Skin epidermis (tissue), 12 donors: Measurements from ENCODE around the gene RPL14.
A peak's percentile ranks its signal among the peaks of the same experiment; 100 is the strongest.

Experiments
- H3K27ac ChIP-seq, 21 experiments: fragments of 200-600 bp; sonication (generic) in 11 of 21; one replicate each; pipeline ENCODE4 v1.5.0; 2020; ENCODE audit warnings: mild to moderate bottlenecking in 3 of 21, inconsistent platforms in 2 of 21, moderate library complexity in 2 of 21
- H3K4me3 ChIP-seq, 7 experiments: fragments of 200-600 bp; sonication (generic) in 2 of 7; one replicate each; pipeline ENCODE4 v1.5.0; 2020; ENCODE audit warnings: inconsistent platforms in 2 of 7, mild to moderate bottlenecking in 2 of 7, moderate library complexity in 1 of 7

Gene RPL14

DNA sequence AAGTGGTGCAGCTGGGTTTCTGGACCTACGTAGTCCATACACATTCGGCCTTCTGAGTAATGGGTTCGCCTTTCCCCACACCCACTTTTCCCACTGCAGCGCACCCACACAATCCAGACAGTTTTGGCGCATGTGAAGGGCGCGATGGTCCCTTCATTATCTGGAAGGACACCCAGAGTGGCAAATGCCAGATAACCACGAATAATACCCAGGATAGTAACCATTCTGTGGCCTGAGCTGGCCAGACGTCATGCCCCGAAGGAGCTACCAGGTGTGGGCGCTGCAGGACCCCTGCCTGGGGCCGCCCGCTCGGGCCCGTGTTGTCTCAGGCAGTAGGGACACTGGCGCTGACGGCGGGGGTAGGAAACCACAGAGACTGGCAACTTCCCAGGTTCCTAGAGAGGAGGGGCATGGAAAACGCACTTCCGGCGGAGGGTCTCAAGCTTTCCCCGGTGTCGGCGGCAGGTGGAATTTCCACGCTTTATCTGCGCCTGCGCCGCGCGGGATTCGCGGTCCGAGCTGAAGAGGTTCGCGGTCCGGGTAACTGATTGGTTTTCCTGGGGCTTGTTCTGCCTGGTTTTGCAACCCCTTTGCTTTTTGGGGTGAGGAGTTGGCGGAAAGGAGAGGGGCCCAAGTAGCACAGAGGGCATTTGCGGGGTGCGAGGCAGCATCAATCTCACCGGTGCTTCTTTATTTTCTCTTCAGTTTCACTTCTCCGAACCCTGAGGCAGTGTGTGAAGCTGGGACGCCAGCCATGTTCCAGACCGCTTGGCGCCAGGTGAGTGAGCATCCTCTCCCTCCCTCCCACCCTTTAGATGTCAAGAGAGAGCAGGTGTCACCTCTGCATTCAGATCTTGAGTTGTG is 48.7 kb downstream of the RPL14 start, which contains the start of gene ZNF620:
TSS of gene ZNF620 (plus strand) at position 441 of the 864 bp plus-strand sequence. CDS start at position 755, 314 bp downstream.
- peak within 1 kb of the TSS; percentile 40 to 63 (median 48) for H3K4me3 ChIP-seq
- peak within 1 kb of the TSS in 15 of 21 experiments; percentile 26 to 78 (median 51) for H3K27ac ChIP-seq

DNA sequence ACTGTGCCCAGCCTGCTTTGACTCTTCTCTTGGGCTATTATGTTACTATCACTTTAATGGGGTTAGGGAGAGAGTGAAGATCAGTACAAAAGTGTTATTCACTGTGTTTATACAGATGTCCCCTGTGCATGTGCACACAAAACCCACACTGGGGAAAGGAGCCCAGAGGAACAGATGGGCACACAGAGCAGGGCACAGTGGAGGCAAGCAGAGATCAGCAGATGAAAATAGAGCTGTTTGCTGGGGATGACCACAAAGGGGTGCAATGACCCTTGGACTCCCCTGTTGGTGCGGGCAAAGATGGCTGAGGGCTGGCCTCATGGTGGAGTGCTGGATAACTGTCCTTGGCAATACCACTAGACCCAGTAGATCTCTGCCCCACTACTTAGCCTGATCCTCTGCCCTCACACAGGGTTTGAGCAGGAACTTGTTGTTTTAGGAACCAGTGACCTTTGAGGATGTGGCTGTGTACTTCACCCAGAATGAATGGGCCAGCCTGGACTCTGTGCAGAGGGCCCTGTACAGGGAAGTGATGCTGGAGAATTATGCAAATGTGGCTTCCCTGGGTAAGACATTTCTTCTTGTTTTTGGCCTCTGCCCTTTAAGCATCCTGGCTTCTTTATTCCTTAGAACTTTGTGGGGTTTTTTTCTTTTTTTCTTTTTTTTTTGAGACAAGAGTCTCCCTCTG is 54.0 kb downstream of the RPL14 start:
- Histone ChIP-seq H3K27ac (no peak overlapping the region), H3K4me3 (no peak overlapping the region)

DNA sequence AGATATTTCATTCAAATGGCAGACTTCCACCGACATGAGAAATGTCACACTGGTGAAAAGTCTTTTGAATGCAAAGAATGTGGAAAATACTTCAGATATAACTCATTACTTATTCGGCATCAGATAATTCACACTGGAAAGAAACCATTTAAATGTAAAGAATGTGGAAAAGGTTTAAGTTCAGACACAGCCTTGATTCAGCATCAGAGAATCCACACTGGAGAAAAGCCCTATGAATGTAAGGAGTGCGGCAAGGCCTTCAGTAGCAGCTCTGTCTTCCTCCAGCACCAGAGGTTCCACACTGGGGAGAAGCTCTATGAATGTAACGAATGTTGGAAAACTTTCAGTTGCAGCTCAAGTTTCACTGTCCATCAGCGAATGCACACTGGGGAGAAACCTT is 59.1 kb downstream of the RPL14 start:
- H3K27ac ChIP-seq = no peak overlapping the region

DNA sequence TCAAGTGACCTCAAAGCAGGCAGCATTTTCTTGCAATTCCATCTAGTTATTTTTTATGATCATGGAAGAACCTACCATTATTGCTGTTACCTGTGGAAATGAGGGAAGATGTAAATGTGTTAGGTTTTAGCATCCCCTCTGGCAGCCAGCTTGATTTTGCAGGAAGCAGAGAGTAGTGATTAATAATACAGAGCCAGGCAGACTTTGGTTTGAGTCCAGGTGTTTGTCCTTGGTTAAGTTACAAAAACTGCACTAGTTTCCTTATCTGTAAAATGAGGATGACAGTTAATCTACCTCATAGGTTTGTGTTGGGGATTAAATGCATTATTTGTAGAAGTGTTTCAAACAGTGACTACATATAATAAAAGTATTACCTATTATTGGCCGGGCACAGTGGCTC is 60.9 kb downstream of the RPL14 start:
- Histone ChIP-seq H3K27ac (no peak overlapping the region), H3K4me3 (no peak overlapping the region)

More for the DNA sequence above, 59.1 kb downstream of the RPL14 start:
- no peak overlapping the region for H3K4me3 ChIP-seq
